Neural cell (in vitro differentiated cells): ENCODE data around the gene PNLIPRP2.

Experiments
- CTCF ChIP-seq: fragments of 450-650 bp; IDR thresholded peaks from 2 replicates; pipeline ENCODE4 v1.5.1; 2014; ENCODE audit warnings: antibody characterized with exemption, mild to moderate bottlenecking, moderate library complexity; ENCODE audit not compliant: poor library complexity, severe bottlenecking
- POLR2AphosphoS5 ChIP-seq: IDR thresholded peaks from 2 replicates; pipeline ENCODE4 v1.6.1; 2012

- TF ChIP-seq POLR2AphosphoS5, result no peak
- no peak for TF ChIP-seq CTCF
Observed at GRCh38 chr10:116689744-116690143, 69.0 kb downstream of the PNLIPRP2 start.
